Vagina (tissue), 2 donors: Measurements from ENCODE around the gene DHX40.

ENCODE experiments used
- CTCF ChIP-seq, 3 experiments: fragments of 450-650 bp in 2 of 3; fragments of 200-600 bp in 1 of 3; sonication (generic) in 1 of 3; IDR thresholded peaks; one replicate each; pipeline ENCODE4 v1.5.1; 2017 to 2019; ENCODE audit warnings: antibody characterized with exemption in 3 of 3, mild to moderate bottlenecking in 2 of 3, moderate library complexity in 2 of 3
- POLR2A ChIP-seq, 2 donors: fragments of 450-650 bp; IDR thresholded peaks; one replicate each; pipeline ENCODE4 v1.6.1; 2017; ENCODE audit warnings: antibody characterized with exemption in 2 of 2, mild to moderate bottlenecking in 2 of 2, moderate library complexity in 2 of 2
- POLR2AphosphoS5 ChIP-seq, 2 donors: sonication (generic); formaldehyde crosslinking; IDR thresholded peaks; one replicate each; pipeline ENCODE4 v1.9.0; 2017; ENCODE audit warnings: antibody characterized with exemption in 2 of 2, mild to moderate bottlenecking in 2 of 2, low read depth in 1 of 2; ENCODE audit not compliant: insufficient read depth in 1 of 2

GRCh38 chr17:59545942-59546341 is 19.5 kb upstream of the DHX40 start:
- TF ChIP-seq CTCF (IDR thresholded peaks at IDR 0.05) (no peak), POLR2A (IDR thresholded peaks at IDR 0.05) (no peak), POLR2AphosphoS5 (IDR thresholded peaks at IDR 0.05; ENCODE audit: insufficient read depth in 1 of 2, low read depth in 1 of 2) (no peak)
